ENCODE data around the gene SCUBE2. TPM values are rescaled to one million over a fixed set of nuclear protein-coding genes. Genes with fewer than 3 reads are reported as not detected.

Gene SCUBE2
- total RNA-seq (10 to 100 TPM in 4 of 5 donors, 1 to 10 TPM in 1; 1.7 to 29.8 (median 26.6) TPM), polyA plus RNA-seq (10 to 100 TPM; 10.6 to 37.1 (median 14.7) TPM)
- long read RNA-seq, donor 1, result 0 reads
- long read RNA-seq, donor 2, full-length matches to known transcripts, result 2 of 2 reads
- long read RNA-seq, donor 2, partial matches to known transcripts, result 0 of 2 reads
- long read RNA-seq, donor 2, other reads (novel, unspliced or antisense), result 0 of 2 reads
- long read RNA-seq, donor 3, partial matches to known transcripts, result 0 of 1 reads
- long read RNA-seq, donor 3, other reads (novel, unspliced or antisense), result 0 of 1 reads
- long read RNA-seq, donor 4, result 0 reads
- long read RNA-seq, donor 5, partial matches to known transcripts, result 0 of 1 reads
- long read RNA-seq, donor 5, other reads (novel, unspliced or antisense), result 0 of 1 reads
- long read RNA-seq, donor 6, full-length matches to known transcripts, result 2 of 2 reads
- long read RNA-seq, donor 6, partial matches to known transcripts, result 0 of 2 reads
- long read RNA-seq, donor 6, other reads (novel, unspliced or antisense), result 0 of 2 reads
- long read RNA-seq, donor 7, full-length matches to known transcripts, result 2 of 2 reads
- long read RNA-seq, donor 7, partial matches to known transcripts, result 0 of 2 reads
- long read RNA-seq, donor 7, other reads (novel, unspliced or antisense), result 0 of 2 reads
- long read RNA-seq, donor 8, full-length matches to known transcripts, result 1 of 1 reads
- long read RNA-seq, donor 8, partial matches to known transcripts, result 0 of 1 reads
- long read RNA-seq, donor 8, other reads (novel, unspliced or antisense), result 0 of 1 reads
- long read RNA-seq, donor 9, full-length matches to known transcripts, result 1 of 1 reads
- long read RNA-seq, donor 9, partial matches to known transcripts, result 0 of 1 reads
- long read RNA-seq, donor 9, other reads (novel, unspliced or antisense), result 0 of 1 reads
- long read RNA-seq, donor 10, result 0 reads

- no peaks in the 10 kb centered on the region for H3K36me3 ChIP-seq
- no peaks in the 10 kb centered on the region for H3K9me3 ChIP-seq
- 1 to 3% (median 1%) methylated on average over 28 to 101 of the region's 113 CpGs for WGBS, 5 donors
- DNase-seq, result peak in 1 of 2 donors; percentile 46
- peak within 1 kb of the TSS in 4 of 5 donors; percentile 4 to 60 (median 26) for H3K27ac ChIP-seq
- H3K27me3 ChIP-seq, result peaks cover 0 to 28% (median 11%) of the 10 kb centered on the region in 3 donors
- intact Hi-C loops (cut with DNase I; ENCODE audit: low total_unique reads), result no loop called here
- TF ChIP-seq POLR2AphosphoS5 (IDR thresholded peaks at IDR 0.05) (no peak), CTCF (IDR thresholded peaks at IDR 0.05) (no peak), EP300 (IDR thresholded peaks at IDR 0.05) (no peak), POLR2A (IDR thresholded peaks at IDR 0.05) (no peak)
- peak within 1 kb of the TSS; percentile 57 to 63 (median 61) for H3K4me3 ChIP-seq
- H3K4me1 ChIP-seq, result peaks cover 16 to 31% (median 24%) of the 10 kb centered on the region in 4 donors
Observed at GRCh38 chr11:9091044-9091922, at the start of gene SCUBE2. Gene SCUBE2, minus strand, starts transcription at chr11:9091599. Its CDS starts 71 bp downstream, at chr11:9091528.

GRCh38 chr11:9141186-9141585, 49.8 kb upstream of the SCUBE2 start:
- TF ChIP-seq CTCF (IDR thresholded peaks at IDR 0.05), result no peak
- no peak for TF ChIP-seq POLR2A (IDR thresholded peaks at IDR 0.05)
- no peak for TF ChIP-seq POLR2AphosphoS5 (IDR thresholded peaks at IDR 0.05)
- no peak for TF ChIP-seq EP300 (IDR thresholded peaks at IDR 0.05)
- 89 to 95% (median 92%) methylated on average over 7 of the region's 7 CpGs for WGBS, 5 donors
- DNase-seq, result no peak
- no peak overlapping the region for H3K4me3 ChIP-seq
- H3K27me3 ChIP-seq, result no peaks in the 10 kb centered on the region
- intact Hi-C loops (cut with DNase I; ENCODE audit: low total_unique reads), result no loop called here
- H3K27ac ChIP-seq, result no peak overlapping the region
- H3K9me3 ChIP-seq, result no peaks in the 10 kb centered on the region
- peaks cover 27 to 44% (median 37%) of the 10 kb centered on the region in 4 donors for H3K4me1 ChIP-seq
- peaks cover 36 to 80% (median 71%) of the 10 kb centered on the region in 4 donors for H3K36me3 ChIP-seq

GRCh38 chr11:9139628-9140357, 48.4 kb upstream of the SCUBE2 start:
- TF ChIP-seq POLR2A (IDR thresholded peaks at IDR 0.05), result no peak
- H3K4me1 ChIP-seq, result peaks cover 27 to 44% (median 37%) of the 10 kb centered on the region in 4 donors
- no peak for DNase-seq
- WGBS, 5 donors, result 48 to 67% (median 56%) methylated on average over 7 of the region's 7 CpGs
- no peaks in the 10 kb centered on the region for H3K9me3 ChIP-seq
- H3K4me3 ChIP-seq, result no peak overlapping the region
- H3K36me3 ChIP-seq, result peaks cover 22 to 66% (median 57%) of the 10 kb centered on the region in 4 donors
- no peaks in the 10 kb centered on the region for H3K27me3 ChIP-seq
- intact Hi-C loops (cut with DNase I; ENCODE audit: low total_unique reads), result loop anchor here (5.0 kb wide), 1 partner anchor 122 kb away; no protein-coding TSS in a partner anchor
- peak overlapping the region; percentile 67 to 81 (median 78) for H3K27ac ChIP-seq
